ENCODE measurements around the gene TMEM79. TPM values are rescaled to one million over a fixed set of nuclear protein-coding genes. Genes with fewer than 3 reads are reported as not detected.

Gene TMEM79
- total and polyA plus RNA-seq, 2 donors (not counting 3 experiments of a cell fraction or from before 2014, with no cell fraction given), result 3.0 to 4.8 TPM

DNA sequence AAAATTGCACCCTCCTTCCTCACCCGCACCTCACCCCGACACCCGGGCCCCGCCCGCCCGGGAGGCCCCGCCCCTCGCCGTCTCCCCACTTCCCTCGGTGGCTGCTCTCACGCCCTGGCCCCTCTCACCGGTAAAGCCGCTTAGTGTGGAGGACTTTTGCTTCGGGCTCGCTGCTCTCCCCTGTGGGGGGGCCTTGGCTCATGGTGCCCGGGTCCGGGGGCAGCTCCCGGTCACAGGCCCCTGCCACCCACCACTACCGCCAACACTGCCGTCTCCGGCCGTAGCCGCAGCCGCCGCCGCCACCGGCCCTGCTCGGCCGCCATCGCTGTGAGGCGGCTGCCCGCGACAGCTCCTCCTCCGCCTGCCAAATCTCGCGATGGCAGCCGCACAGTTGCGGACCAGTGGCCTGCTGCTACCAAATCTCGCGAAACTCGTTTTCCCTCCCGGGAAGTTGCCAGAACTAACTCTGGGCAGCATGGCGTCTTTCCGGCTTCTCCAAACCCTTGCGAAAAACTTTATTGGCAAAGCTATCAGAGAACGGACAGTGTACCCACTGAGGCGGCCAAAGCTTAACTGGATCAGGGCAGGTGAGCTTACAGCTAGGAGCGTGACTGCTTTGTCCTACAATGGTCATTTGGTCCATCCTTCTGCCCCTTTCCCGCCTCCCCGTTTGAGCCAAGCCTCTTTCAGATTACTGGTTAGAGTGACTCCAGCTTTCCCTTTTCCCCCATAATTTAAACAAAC lies 1.5 kb upstream of the TMEM79 start, which contains the start of gene SMG5:
Gene SMG5, minus strand, starts transcription at position 347 of the 744 bp plus-strand sequence. Its CDS starts 145 bp downstream, at position 202.
- peaks cover 46% of the 10 kb centered on the region for H3K79me2 ChIP-seq (ENCODE audit: control insufficient read depth, insufficient read depth, low read length)
- ChIA-PET POLR2A (interaction anchor here (0.6 to 1.5 kb wide), 6 partner anchors 8 to 52 kb away, joined by 3 to 5 read pairs (median 3); partner anchors contain the start of gene GLMP), CTCF (interaction anchor here (0.8 to 3.2 kb wide), 13 partner anchors 10 to 186 kb away, joined by 3 to 10 read pairs (median 3); partner anchors contain the start of genes GLMP and PMF1)
- no peaks in the 10 kb centered on the region for H3K27me3 ChIP-seq (ENCODE audit: control insufficient read depth in 2 of 2, insufficient read depth in 2 of 2, low read length in 2 of 2)
- H3K27ac ChIP-seq (ENCODE audit: insufficient read depth, low read depth, low read length), result peak within 1 kb of the TSS; percentile 69
- no TSS peak for BruUV-seq (replicated peaks)
- TF ChIP-seq POLR2A (IDR thresholded peaks at IDR 0.05; ENCODE audit: low read depth, low read length), result peak; percentile 93
- no peak for TF ChIP-seq GATA2 (IDR thresholded peaks at IDR 0.05; ENCODE audit: insufficient read depth, insufficient read length, low read depth, low read length)
- TF ChIP-seq POLR2AphosphoS5 (IDR thresholded peaks at IDR 0.05; ENCODE audit: insufficient read depth, low read depth, low read length), result peak; percentile 92
- intact Hi-C loops (cut with micrococcal nuclease) (loop anchor here (1.0 kb wide), 1 partner anchor 9 kb away; no protein-coding TSS in a partner anchor), dilution Hi-C loops (cut with MboI; ENCODE audit: extremely low pct_ligation_motif_present, low sequenced_read_pairs) (no loop called here)
- H3K4me1 ChIP-seq (ENCODE audit: control insufficient read depth, extremely low read depth, insufficient read depth, low read length), result peaks cover 14% of the 10 kb centered on the region
- H3K9me1 ChIP-seq (replicated peaks; ENCODE audit: control insufficient read depth, extremely low read depth, insufficient read depth, low read length), result no peaks in the 10 kb centered on the region
- H3K4me3 ChIP-seq (replicated peaks in 1 of 3; ENCODE audit: insufficient read depth in 1 of 3, low read depth in 1 of 3, low read length in 3 of 3), result peak within 1 kb of the TSS; percentile 81 to 95 (median 90)
- FAIRE-seq (peak; percentile 99), DNase-seq (ENCODE audit: low read depth, low spot score) (peak; percentile 98)
- peak within 1 kb of the TSS; percentile 94 for H3K4me2 ChIP-seq (ENCODE audit: insufficient read depth, low read length)
- peak within 1 kb of the TSS; percentile 85 for H2AFZ ChIP-seq (ENCODE audit: low read depth, low read length)
- peaks cover 8 to 10% of the 10 kb centered on the region in 2 experiments for H3K36me3 ChIP-seq (ENCODE audit: control insufficient read depth in 2 of 2, extremely low read depth in 1 of 2, insufficient read depth in 2 of 2, low read length in 2 of 2)
- H4K20me1 ChIP-seq (replicated peaks; ENCODE audit: control insufficient read depth, extremely low read depth, insufficient read depth, low read length), result peaks cover 2% of the 10 kb centered on the region
- H3K9me3 ChIP-seq (replicated peaks; ENCODE audit: control insufficient read depth, insufficient read depth, low read length), result no peaks in the 10 kb centered on the region
- peak within 1 kb of the TSS; percentile 93 for H3K9ac ChIP-seq (replicated peaks; ENCODE audit: extremely low read depth, insufficient read depth, low read length)

DNA sequence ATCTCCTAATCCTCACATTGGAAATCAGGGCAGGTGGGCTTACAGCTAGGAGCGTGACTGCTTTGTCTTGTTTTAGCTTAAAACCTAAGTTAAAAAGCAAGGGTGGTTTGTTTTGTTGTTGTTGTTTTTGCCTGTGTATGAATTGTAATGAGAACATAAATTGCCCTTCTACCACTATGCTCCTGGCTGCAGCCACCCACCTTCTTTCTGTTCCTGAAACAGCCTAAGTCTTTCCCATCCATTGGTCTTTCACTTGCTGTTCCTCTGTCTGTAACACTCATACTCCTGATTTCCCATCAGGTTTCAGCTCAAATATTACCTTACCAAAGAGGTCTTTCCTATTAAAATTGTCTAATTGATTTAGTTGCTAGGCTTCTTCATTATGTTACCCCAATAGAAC lies 604 bp upstream of the TMEM79 start:
- intact Hi-C loops (cut with micrococcal nuclease) (loop anchor here (1.0 kb wide), 1 partner anchor 8 kb away; no protein-coding TSS in a partner anchor), dilution Hi-C loops (cut with MboI; ENCODE audit: extremely low pct_ligation_motif_present, low sequenced_read_pairs) (no loop called here)
- Histone ChIP-seq H3K4me3 (replicated peaks in 1 of 3; ENCODE audit: insufficient read depth in 1 of 3, low read depth in 1 of 3, low read length in 3 of 3) (peak overlapping the region; percentile 65 to 95 (median 90)), H3K79me2 (ENCODE audit: control insufficient read depth, insufficient read depth, low read length) (peaks cover 40% of the 10 kb centered on the region), H3K27me3 (ENCODE audit: control insufficient read depth in 2 of 2, insufficient read depth in 2 of 2, low read length in 2 of 2) (no peaks in the 10 kb centered on the region), H3K9me3 (replicated peaks; ENCODE audit: control insufficient read depth, insufficient read depth, low read length) (no peaks in the 10 kb centered on the region), H3K27ac (ENCODE audit: insufficient read depth, low read depth, low read length) (peak overlapping the region; percentile 69), H3K4me1 (ENCODE audit: control insufficient read depth, extremely low read depth, insufficient read depth, low read length) (peaks cover 14% of the 10 kb centered on the region), H4K20me1 (replicated peaks; ENCODE audit: control insufficient read depth, extremely low read depth, insufficient read depth, low read length) (peaks cover 2% of the 10 kb centered on the region), H3K36me3 (ENCODE audit: control insufficient read depth in 2 of 2, extremely low read depth in 1 of 2, insufficient read depth in 2 of 2, low read length in 2 of 2) (peaks cover 3 to 4% of the 10 kb centered on the region in 2 experiments), H3K4me2 (ENCODE audit: insufficient read depth, low read length) (peak overlapping the region; percentile 84), H2AFZ (ENCODE audit: low read depth, low read length) (peak overlapping the region; percentile 85), H3K9ac (replicated peaks; ENCODE audit: extremely low read depth, insufficient read depth, low read length) (peak overlapping the region; percentile 93), H3K9me1 (replicated peaks; ENCODE audit: control insufficient read depth, extremely low read depth, insufficient read depth, low read length) (no peaks in the 10 kb centered on the region)
- FAIRE-seq, result no peak
- CTCF ChIA-PET, result interaction anchor here (0.8 to 3.2 kb wide), 7 partner anchors 11 to 187 kb away, joined by 3 to 10 read pairs (median 5); partner anchors contain the start of gene GLMP
- BruUV-seq (replicated peaks), result no TSS peak
- no peak for DNase-seq (ENCODE audit: low read depth, low spot score)
- POLR2A ChIA-PET, result interaction anchor here (0.5 to 1.3 kb wide), 3 partner anchors 10 to 34 kb away, joined by 3 to 4 read pairs (median 3); partner anchors contain the start of gene GLMP
- no peak for TF ChIP-seq JUN (IDR thresholded peaks at IDR 0.05; ENCODE audit: borderline replicate concordance, insufficient read depth, insufficient read length, low read depth)
- TF ChIP-seq, protein P1, sequence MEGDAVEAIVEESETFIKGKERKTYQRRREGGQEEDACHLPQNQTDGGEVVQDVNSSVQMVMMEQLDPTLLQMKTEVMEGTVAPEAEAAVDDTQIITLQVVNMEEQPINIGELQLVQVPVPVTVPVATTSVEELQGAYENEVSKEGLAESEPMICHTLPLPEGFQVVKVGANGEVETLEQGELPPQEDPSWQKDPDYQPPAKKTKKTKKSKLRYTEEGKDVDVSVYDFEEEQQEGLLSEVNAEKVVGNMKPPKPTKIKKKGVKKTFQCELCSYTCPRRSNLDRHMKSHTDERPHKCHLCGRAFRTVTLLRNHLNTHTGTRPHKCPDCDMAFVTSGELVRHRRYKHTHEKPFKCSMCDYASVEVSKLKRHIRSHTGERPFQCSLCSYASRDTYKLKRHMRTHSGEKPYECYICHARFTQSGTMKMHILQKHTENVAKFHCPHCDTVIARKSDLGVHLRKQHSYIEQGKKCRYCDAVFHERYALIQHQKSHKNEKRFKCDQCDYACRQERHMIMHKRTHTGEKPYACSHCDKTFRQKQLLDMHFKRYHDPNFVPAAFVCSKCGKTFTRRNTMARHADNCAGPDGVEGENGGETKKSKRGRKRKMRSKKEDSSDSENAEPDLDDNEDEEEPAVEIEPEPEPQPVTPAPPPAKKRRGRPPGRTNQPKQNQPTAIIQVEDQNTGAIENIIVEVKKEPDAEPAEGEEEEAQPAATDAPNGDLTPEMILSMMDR (IDR thresholded peaks at IDR 0.05; ENCODE audit: extremely low read depth in 1 of 2, insufficient read depth in 1 of 2, low read depth in 1 of 2, low read length in 2 of 2), result no peak
- TF ChIP-seq GATA2 (IDR thresholded peaks at IDR 0.05; ENCODE audit: insufficient read depth, insufficient read length, low read depth, low read length), result no peak
- TF ChIP-seq, protein P2, sequence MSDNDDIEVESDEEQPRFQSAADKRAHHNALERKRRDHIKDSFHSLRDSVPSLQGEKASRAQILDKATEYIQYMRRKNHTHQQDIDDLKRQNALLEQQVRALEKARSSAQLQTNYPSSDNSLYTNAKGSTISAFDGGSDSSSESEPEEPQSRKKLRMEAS (IDR thresholded peaks at IDR 0.05; ENCODE audit: insufficient read depth, insufficient read length), result no peak
- TF ChIP-seq MYC (IDR thresholded peaks at IDR 0.05; ENCODE audit: low read depth, low read length), result no peak
- TF ChIP-seq FOS (IDR thresholded peaks at IDR 0.05; ENCODE audit: borderline replicate concordance, insufficient read depth, low read length), result no peak
- no peak for TF ChIP-seq POLR2AphosphoS5 (IDR thresholded peaks at IDR 0.05; ENCODE audit: insufficient read depth, low read depth, low read length)
- TF ChIP-seq EZH2 (IDR thresholded peaks at IDR 0.05; ENCODE audit: borderline replicate concordance, low read depth, low read length, severe bottlenecking), result no peak
- TF ChIP-seq POLR2A (IDR thresholded peaks at IDR 0.05; ENCODE audit: low read depth, low read length), result no peak
